ENCODE data around the gene SLC24A3.

DNA sequence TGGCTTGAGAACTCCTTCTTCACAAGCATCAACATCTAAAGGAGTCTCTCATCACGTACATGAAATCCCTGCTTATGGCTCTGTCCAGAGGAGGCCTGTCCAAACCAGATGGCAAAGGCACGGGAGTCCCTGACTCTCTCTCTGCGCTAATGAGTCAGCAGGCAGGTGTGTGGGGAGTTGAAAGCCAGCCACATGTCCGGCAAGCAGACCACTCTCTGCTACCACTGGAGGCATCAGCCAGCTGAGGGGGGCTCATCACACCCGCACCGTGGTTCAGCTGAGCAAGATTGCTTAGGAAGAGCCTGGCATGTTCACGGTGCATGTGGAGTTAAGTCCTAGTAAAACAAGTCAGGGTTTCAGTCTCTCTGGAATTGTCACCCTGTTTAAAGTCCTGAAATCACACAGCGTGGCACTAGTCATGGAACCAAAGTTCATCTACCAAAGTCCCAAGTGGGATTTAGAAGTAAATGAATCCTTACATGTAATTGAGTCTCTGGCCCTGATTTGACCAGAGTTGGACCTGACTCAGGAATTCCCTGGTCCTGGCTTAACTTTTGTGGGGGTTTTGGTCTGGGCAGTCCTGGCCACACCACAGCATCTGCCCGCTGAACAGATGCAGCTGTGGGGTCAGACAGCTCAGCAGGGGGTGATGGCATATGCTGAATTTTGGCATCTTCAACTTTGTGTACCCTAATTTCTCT lies 390.4 kb downstream of the SLC24A3 start:
- TF ChIP-seq, protein P1, sequence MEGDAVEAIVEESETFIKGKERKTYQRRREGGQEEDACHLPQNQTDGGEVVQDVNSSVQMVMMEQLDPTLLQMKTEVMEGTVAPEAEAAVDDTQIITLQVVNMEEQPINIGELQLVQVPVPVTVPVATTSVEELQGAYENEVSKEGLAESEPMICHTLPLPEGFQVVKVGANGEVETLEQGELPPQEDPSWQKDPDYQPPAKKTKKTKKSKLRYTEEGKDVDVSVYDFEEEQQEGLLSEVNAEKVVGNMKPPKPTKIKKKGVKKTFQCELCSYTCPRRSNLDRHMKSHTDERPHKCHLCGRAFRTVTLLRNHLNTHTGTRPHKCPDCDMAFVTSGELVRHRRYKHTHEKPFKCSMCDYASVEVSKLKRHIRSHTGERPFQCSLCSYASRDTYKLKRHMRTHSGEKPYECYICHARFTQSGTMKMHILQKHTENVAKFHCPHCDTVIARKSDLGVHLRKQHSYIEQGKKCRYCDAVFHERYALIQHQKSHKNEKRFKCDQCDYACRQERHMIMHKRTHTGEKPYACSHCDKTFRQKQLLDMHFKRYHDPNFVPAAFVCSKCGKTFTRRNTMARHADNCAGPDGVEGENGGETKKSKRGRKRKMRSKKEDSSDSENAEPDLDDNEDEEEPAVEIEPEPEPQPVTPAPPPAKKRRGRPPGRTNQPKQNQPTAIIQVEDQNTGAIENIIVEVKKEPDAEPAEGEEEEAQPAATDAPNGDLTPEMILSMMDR (conservative IDR thresholded peaks at IDR 0.05; ENCODE audit: low read depth, low read length), result no peak
- TF ChIP-seq EZH2 (IDR thresholded peaks at IDR 0.05; ENCODE audit: borderline replicate concordance, low read depth, low read length, poor library complexity, severe bottlenecking), result no peak
